HS-5 (cell line): ENCODE measurements around the gene CELA2A.

Experiments used
- DNase-seq: peaks from one replicate; pipeline ENCODE4 v3.0.0-alpha.2; 2012; ENCODE audit warnings: low read depth

The CELA2A gene

DNA sequence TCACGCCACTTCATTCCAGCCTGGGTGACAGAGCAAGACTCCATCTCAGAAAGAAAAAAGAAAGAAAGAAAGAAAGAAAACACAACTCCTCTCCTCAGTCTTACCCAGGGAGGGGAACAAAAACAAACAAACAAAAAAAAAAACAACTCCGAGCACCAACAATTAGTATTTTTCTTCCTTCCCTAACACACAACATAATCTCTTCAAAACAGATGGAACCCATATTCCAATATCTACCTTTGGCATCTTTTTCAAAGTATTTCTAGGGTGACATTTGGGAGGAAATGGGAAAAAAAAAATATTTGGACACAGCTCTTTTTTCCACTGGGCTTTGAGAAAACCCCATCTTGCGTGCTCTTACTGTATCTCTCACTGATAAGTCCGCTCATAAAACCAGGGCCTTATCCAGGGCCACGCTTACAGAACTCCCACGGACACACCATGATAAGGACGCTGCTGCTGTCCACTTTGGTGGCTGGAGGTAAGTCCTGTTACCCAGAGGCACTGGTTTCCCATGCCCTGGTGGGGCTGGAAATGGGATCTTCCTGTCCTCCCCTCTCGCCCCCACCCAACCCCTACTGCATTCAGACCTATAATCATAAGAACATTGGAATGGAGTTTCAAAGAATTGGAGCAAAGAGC is at the start of gene CELA2A:
CELA2A (plus strand) TSS at position 420 of the 642 bp plus-strand sequence; CDS start at position 442, 22 bp downstream.
- DNase-seq, result no peak

DNA sequence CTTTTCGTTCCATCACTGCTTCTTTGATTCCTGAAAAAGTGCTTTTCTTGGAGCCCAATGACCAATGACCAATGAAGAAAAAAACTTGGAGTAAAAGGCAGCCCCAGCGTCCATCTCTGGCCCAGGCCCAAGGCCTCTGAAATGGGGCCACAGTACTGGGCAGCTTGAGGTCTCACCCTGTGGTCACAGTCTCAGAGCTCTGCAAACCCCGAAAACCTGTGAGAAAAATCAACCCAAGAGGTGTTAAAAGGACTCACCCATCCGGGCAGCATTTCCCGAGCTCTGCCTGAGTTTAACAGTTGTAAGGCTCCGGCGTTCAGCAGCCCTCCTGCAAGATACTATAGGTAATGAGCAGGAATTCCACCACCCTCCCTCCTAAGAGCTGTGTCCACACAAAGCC is 49.0 kb upstream of the CELA2A start:
- no peak for DNase-seq

DNA sequence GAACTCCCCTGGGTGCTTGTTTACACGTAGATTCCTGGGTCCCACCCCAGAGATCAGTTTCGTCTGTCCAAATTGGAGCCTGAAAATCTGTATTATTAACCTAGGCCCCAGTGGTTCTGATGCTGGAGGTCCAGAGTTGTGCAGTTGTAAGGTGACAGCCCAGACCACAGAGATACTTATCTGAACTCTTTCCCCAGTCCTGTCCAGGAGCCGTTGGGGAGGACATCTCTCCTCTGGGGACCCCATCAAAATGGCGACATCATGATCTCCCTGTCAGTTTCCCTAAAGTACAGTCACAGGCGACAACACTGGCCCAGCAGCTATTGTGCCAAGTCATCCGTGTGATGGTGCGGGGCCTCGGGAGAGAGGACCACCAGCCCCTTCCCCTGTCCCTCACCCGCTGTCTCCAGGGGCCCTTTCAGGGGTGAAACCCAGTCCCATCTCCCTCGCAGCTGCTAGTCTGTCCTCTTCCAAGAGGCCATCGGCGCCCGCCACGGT is 47.6 kb upstream of the CELA2A start:
- DNase-seq, result no peak

DNA sequence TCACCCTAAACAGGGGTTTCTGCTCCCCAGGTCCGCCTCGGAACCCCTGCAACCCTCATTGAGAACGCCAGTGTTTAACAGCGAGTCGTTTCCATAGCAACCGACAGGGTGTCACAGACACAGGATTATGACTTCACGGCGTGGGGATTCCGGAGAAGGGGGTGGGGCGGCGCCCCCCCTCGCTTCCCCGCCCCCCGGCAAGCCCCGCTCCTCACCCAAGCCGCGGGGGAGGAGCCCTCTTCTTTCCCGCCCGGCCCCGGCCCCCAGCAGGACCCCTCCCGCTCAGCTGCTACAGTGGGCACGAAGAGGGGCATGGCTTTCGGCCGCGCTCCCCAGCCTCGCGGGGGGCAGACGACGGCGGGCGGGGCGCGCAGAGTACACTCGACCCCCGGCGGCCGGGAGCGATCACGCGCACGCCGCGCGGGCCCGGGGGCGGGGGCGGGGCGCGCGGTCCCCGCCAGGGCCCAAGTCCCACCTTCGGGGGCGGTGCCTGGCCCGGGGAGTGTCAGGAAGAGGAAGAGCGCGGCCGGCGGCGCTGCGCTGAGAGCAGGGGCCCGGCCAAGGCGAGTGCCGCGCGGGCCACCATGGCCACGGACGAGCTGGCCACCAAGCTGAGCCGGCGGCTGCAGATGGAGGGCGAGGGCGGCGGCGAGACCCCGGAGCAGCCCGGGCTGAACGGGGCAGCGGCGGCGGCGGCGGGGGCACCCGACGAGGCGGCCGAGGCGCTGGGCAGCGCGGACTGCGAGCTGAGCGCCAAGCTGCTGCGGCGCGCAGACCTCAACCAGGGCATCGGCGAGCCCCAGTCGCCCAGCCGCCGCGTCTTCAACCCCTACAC is 46.9 kb upstream of the CELA2A start, which contains the start of gene EFHD2:
EFHD2 (plus strand) TSS at position 501 of the 835 bp plus-strand sequence; CDS start at position 585, 84 bp downstream.
- peak; percentile 22 for DNase-seq

DNA sequence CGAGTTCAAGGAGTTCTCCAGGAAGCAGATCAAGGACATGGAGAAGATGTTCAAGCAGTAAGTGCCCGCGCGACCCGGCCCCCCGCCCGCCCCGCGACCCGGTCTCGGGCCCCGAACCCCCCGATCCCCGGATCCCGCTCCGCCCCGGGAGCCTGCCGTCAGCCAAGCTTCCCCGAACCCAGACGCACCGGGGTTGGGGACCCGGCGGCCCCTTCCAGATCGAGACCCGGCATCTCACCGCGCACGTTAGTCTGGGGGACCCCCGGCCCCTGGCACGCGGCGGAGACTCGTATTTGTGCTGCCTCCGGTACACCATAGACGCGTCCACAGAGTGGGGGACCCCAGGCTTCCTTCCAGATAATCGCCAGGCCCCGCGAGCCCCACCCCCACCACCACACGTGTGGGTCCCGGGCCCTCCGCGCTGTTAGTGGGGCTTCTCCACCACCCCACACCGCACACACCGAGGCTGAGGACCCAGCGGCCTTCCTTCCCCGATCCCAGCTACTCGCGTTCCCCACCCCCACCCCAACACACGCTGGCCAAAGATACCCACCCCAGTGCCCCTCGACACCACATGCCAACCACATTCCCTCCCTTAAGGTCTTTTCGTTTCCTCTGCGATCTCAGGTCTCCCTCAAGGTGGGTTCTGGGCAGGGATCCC is 46.2 kb upstream of the CELA2A start:
- no peak for DNase-seq

DNA sequence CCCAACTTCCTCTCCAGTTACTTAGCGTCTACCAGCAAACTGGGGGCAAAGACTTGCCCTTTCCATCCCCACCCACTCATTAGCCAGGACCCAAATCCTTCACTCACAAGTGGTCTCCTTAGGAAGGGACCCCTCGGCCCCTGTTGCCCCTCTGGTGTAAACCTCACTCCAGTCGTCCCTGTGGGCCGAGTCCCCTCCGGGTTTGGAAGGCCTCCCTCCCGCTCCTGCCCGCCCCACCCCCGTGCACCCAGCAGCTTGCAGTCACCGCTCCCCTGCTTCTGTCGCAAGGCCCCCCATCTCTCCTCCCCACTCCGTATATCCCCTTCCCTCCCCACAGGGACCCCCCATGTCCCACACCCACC is 45.7 kb upstream of the CELA2A start:
- DNase-seq, result no peak

DNA sequence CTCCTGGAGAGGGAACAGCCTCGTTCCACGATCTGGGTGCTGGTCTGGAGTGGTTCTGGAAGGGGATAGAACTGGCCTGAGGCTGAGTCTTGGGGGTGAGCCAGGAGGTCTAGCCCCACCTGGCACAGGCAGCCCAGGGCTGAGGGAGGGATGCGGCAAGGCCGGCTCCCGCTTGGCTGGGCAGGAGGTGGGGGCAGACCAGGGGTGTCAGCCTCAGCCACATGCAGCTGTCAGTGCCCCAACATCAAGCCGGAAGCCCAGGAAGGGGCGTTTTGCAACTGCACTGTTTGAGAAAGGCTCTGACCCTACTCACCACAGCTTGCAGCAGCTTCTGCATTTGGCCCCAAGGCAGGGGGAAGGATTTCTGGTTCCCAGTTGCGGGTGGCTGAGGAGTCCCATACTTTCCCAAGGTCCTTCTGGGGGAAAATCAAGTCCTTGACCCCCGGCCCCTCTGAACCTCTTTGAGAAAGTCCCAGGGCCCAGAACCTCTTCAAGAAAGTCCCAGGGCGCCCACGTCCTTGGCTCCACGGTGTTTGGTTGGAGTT is 44.9 kb upstream of the CELA2A start:
- DNase-seq, result no peak

DNA sequence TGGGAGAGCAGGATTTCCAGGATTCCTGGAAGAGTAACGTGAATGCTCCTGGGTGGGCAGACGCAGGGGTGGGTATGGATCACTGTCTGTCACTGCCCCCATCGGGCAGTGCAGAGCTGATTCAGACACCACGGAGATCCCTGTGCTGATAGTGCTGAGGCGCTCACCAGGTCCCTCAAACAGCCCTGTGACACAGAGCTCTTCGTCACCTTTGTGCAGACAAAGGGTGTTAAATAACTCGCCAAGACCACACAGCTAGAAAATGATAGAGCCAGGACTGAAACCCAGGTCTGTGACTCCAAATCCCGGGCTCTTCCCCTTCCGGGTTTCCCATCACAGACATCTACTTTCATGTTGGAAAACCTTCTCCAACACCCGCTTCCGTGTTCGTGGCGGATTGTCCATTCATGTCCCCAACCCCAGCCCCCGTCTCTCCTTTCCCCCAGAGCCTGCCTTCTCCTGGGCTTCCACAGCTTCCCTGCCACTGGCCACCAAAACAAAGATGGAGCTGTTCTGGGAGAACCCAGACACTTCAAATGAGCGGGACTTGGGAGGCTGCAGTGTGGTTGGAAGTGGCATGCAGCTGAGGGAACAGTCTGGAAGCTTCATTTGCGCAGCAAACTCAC is 44.2 kb upstream of the CELA2A start:
- no peak for DNase-seq

DNA sequence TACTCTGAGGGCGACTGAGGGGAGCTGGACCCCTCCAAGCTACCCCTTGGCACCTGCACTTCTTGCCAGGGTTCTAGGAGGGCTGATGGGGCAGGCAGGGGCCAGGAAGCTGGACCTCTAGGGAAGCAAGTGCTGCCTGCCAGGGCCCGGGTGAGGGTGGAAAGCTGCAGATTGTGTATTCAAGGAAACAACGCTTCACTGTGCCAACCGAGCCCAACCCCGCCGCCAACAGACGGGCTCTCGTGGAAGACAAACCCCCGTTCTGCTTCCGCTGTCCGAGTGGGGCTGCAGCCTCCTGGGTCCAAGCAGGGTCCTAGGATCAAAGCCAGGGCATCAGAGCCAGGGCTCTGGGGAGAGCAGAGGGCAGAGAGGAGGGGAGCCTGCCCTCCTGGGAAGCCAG is 43.7 kb upstream of the CELA2A start:
- DNase-seq, result no peak

DNA sequence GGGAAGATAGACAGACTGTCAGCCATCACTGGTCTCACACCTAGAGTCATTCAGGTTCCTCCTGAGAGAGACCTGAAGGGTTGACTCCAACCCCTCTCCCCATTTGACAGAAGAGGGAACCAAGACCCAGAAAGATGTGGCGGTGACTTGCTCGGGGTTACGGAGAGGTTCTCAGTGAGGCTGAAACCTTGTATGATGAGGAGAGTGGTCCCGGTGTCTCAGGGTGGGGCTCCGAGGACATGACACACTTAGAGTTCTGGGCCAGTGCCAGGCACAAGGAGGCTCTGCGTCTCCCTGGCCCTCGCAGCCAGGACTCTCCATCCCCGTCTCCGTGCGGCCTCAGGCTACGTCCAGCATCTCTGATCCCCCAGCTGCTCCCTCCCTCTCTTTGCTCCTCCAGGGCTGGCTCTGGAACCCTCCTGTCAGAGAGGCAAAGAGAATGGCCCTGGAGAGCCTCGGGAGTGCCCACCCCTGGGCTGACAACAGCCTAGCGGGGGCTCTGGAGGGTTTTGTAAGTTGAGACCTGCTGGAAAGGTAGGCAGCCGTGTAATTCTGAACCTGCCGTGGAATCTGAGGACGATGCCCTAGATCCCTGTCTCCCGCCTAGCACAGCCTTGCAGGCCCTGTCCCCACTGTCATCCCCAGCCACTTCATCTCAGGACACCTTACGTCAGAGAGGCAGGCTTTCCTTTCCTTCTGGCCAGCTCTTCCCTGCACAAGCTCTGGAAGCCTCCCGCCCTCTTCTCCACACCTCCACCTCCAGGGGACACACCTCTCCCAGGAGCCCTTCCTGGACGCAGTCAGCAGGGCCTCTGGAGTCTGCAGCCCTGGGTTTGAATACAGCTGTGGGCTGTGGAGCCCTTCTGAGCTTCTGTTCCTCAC is 42.7 kb upstream of the CELA2A start:
- DNase-seq, result no peak

DNA sequence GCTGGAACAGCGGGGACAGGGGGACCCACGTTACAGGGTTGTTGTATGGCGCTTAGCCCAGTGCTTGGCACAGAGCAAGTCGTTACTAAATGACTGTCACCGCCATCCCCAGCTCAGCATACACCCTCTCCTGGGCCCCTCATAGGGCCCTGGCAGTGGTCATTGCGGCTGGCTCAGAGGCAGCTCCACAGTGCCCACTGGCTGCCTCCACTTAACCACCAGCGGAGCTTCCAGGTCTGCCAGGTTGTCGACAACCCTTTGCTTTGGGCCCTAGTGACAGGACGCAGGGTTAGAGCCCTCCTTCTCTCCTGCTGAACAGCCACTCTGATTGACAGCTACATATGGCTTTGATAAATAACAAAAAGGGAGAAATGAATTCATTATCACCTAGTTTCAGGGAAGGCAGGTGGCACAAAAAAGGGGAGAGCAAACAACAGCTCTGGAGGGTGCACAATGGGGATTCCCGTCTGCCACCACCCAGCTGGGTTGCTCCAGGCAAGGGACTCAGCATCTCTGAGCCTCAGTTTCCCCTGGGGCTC is 42.0 kb upstream of the CELA2A start:
- no peak for DNase-seq

DNA sequence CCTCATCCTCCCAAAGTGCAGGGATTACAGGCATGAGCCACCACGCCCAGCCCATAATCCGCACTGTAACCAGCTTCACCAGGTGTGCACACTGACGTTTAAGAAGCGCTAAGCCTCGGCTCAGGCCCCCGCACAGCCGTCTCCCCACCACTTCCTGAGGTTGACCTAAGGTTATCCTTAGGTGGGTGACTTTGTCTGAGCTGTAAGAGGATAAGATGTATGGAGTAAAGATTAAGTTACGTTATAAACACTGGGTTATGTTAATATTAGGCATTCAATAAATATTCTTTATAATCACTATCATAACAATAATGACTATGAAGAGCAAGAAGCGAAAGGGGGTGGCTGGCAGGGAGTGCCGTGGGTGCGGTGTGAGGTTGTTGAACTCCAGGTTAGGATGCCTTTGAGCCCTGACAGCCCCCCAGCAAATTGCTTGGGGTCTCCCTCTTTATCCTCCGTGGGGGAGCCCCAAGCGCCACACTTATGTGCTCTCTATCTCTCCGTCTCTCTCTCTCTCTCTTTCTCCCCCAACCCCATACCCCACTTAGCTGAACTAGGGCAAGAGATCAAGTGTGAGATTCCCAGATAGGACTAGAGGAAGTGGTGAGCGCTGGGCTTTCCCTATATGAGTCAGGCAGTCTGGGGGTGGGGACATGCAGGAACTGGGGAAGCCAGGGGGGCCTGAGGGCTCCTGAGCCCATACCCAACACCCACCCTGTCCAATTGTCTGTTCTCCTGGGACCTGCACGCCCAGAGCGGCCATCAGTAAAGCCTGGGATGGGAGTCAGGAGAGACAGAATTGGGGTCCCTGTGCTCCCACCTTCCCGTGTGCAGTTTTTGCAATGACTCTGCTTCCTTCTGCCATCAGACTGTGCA is 39.2 kb upstream of the CELA2A start:
- peak; percentile 52 for DNase-seq

DNA sequence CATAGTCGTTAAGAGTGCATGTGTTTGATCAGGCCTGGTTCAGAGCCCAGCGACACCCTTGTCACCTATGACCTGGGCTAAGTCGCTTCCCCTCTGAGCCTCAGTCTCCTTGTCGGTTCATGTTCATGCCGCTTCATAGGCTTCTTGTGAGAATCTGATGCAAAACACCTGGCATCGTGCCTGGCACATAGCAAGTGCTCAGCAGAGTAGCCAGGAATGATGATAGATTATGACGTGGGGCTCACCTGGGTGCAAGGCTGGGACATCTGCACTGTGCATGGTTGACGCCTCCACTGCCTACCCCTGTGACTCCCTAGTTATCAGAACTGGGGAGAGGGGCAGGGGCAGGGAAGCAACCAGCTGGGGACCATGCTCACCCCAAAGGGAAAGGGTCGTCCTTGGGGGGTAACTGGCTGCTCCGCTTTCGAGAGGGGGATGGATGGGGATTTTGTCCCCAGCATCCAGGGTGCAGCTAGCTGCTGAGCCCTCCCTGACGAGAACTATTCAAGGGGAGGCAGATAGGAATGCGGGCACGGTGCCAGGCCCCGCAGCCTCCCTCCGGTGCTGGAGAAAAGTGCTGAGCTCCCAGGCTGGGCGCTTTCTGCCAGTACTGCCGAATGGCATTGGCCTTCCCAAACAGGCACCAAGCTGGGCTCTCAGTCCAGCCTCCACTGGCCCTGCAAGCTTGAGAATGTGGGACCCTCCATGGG is 37.6 kb upstream of the CELA2A start:
- no peak for DNase-seq

DNA sequence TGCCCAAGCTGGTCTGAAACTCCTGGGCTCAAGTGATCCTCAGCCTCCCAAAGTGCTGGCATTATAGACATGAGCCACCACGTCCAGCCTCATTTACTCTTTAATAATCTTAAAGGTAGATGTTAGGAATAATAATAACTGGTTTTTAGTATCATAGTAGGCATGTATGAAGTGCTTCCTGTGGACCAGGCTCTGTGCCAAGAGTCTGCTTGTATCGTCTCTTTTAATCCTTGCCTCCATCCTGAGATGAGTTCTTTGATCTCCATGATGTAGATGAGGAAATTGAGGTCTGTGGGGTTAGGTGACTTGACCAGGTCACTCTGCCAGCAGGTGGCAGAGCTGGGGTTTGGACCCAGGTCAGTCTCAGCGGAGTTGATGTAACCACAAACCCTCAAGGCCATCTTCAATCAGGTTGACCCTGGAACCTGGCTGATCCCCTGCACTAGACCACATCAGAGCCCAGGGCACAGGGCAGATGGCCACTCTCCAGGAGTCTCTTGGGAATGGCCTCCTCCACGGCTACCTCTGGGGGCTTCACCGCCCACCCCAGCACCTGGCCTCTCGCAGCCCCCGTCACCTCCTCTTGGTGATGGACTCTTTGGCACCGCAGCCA is 35.6 kb upstream of the CELA2A start:
- DNase-seq, result no peak

DNA sequence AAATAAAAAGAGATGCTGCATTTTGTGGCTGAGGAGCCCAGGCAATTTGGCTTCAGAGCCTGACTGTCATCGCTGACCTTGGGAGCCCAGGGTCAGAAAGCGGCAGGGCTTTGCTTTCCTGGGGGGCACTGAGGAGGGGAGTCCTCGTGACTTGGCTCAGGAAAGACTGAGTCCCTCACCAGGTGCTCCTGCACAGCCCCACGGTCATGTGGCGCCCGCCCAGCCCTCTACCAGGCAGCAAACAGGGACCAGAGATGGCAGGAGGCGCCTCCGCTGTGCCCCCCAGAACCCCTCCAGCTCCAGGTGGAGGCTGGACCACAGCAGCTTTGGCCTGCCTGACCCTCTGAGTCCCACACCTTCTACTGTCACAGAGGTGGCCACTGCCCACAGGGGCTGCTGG is 33.7 kb upstream of the CELA2A start:
- DNase-seq, result no peak

DNA sequence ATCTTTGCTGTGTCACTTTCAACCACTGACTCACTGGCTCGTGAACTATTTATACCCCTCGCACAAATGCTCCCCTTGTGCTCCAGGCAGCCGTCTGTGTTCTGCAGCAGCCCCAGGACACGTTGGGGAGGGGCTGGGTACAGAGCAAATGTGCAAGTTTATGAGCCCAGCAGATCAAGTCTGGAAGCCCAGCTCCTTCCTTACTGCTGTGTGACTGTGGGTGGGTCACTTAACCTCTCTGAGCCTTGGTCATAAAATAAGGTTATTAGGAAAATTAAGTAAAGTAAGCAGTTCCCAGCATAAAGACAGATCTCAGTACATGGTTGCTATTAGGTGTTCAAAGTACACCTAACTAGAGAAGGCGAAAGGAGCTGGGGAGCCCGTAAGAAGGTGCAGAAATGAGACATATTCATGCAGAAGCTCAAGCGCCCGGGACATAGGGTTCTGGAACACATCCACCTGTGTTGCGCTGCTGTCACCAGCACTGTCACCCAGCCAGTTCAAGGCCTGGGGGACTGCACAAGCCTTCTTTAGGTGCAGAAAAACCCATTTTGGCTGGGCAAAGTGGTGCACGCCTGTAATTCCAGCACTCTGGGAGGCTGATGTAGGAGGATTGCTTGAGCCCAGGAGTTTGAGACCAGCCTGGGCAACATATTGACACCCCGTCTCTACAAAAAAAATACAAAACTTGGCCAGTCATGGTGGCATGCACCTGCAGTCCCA is 33.0 kb upstream of the CELA2A start:
- DNase-seq, result no peak

DNA sequence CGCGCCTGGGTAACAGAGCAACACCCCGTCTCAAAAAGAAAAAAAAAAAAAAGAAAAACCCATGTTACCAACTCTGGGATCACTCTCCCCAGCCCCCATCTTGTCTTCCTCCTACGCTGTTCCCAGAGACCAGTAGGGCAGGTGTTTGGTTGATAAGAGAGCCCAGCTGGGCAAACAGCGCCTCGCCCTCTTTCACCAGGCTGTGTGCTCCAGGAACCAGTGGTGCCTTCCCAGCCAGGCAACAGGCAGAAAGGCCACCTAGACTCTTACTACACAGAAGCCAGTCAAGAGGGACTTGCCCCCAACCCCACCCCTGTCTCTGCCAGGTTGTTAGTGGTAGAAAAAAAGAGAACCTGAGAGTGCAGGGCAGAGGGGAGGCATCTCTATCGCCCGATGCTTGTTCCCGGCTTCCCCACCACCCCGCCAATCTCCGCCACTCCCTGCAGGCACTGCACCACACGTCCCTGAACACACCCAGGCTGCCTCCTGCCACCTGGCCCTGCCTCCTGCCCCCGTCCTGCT is 32.3 kb upstream of the CELA2A start:
- no peak for DNase-seq

DNA sequence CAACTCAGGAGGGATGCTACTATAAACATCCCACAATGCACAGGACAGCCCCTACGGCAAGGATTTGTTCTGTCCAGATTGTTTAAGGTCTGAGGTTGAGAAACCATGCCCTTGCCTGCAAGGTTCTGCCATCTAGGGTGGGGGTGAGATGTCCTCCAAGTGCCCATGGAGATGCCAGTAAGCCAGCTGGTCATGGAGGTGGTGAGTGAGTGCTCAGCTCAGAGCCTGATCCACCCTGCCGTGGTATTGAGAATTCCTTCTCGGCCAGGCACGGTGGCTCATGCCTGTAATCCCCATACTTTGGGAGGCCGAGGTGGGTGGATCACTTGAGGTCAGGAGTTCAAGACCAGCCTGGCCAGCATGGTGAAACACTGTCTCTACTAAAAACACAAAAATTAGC is 31.6 kb upstream of the CELA2A start:
- no peak for DNase-seq
